Left lung (tissue), 10 donors: ENCODE data around the gene COX6B1. TPM values are rescaled to one million over a fixed set of nuclear protein-coding genes. Genes with fewer than 3 reads are reported as not detected.

Experiments used
- ATAC-seq: fragments of 200-7000 bp; cut with Tn5 transposase; one replicate; pipeline ENCODE4 v1.9.1; 2020; ENCODE audit warnings: moderate library complexity
- DNase-seq, 4 donors: peaks; one replicate each; pipeline ENCODE4 v3.0.0-alpha.2; 2013 to 2020
- H3K27ac ChIP-seq, 2 donors: fragments of 200-600 bp; sonication (generic) in 1 of 2; one replicate each; pipeline versions ENCODE4 v1.5.0 to v1.8.0; 2020 to 2021
- H3K27me3 ChIP-seq, 2 donors: fragments of 200-600 bp; sonication (generic) in 1 of 2; one replicate each; pipeline versions ENCODE4 v1.5.0 to v1.8.0; 2020 to 2021
- H3K36me3 ChIP-seq, 2 donors: fragments of 200-600 bp; sonication (generic) in 1 of 2; one replicate each; pipeline versions ENCODE4 v1.5.0 to v1.8.0; 2020 to 2021
- H3K4me1 ChIP-seq, 2 donors: fragments of 200-600 bp; one replicate each; pipeline ENCODE4 v1.8.0; 2021
- H3K4me3 ChIP-seq, 2 donors: fragments of 200-600 bp; sonication (generic) in 1 of 2; one replicate each; pipeline versions ENCODE4 v1.5.0 to v1.8.0; 2020 to 2021; ENCODE audit warnings: mild to moderate bottlenecking in 1 of 2
- H3K9me3 ChIP-seq, 2 donors: fragments of 200-600 bp; sonication (generic) in 1 of 2; one replicate each; pipeline versions ENCODE4 v1.5.0 to v1.8.0; 2020 to 2021
- CTCF ChIP-seq, 2 donors: fragments of 200-600 bp; sonication (generic) in 1 of 2; IDR thresholded peaks; one replicate each; pipeline versions ENCODE4 v1.5.0 to v1.8.0; 2021; ENCODE audit warnings: antibody characterized with exemption in 2 of 2
- intact Hi-C, 2 donors: fragments of 100-400 bp; cut with DNase I; formaldehyde crosslinking; loops; one replicate each; pipeline versions ENCODE4 v1.11.2 to v1.14.2; 2022
- polyA plus RNA-seq, 6 donors: library from polyadenylated mRNA; unstranded; fragments of 120-200 nt; gene quantifications; one replicate each; pipeline ENCODE4 v1.2.1, GENCODE V29; 2013; ENCODE audit not compliant: insufficient read length in 6 of 6
- total RNA-seq, 2 donors: library from RNA; stranded (reverse); fragmentation: NEBNext Ultra II Directional; extraction: Animal tissue kit (Norgen Biotek cat#: 25700); gene quantifications; one replicate each; pipeline ENCODE4 v1.2.1, GENCODE V29; 2021
- donor health status: DM: no; HTN: yes; CAD: no.
- donor health status: DM: no; HTN: no; CAD: no.

COX6B1 gene
- total and polyA plus RNA-seq, 8 donors = 199 to 295 (median 235) TPM

GRCh38 chr19:35608251-35608650, 39.9 kb upstream of the COX6B1 start:
- H3K36me3 ChIP-seq = no peaks in the 10 kb centered on the region
- intact Hi-C loops = no loop called here
- H3K9me3 ChIP-seq = peaks cover 0 to 16% of the 10 kb centered on the region in 2 donors
- TF ChIP-seq CTCF (IDR thresholded peaks at IDR 0.05) = no peak
- ATAC-seq = no peak
- peaks cover 4 to 10% of the 10 kb centered on the region in 2 donors for H3K4me1 ChIP-seq
- H3K4me3 ChIP-seq = no peak overlapping the region
- DNase-seq = no peak
- no peak overlapping the region for H3K27ac ChIP-seq
- H3K27me3 ChIP-seq = no peaks in the 10 kb centered on the region

- Histone ChIP-seq H3K4me3 (no peak overlapping the region), H3K9me3 (peaks cover 0 to 16% of the 10 kb centered on the region in 2 donors), H3K4me1 (peaks cover 4 to 10% of the 10 kb centered on the region in 2 donors), H3K27ac (no peak overlapping the region), H3K36me3 (no peaks in the 10 kb centered on the region), H3K27me3 (no peaks in the 10 kb centered on the region)
- ATAC-seq (no peak), DNase-seq (no peak)
- intact Hi-C loops = no loop called here
- no peak for TF ChIP-seq CTCF (IDR thresholded peaks at IDR 0.05)
Observed at GRCh38 chr19:35609851-35610353, 38.2 kb upstream of the COX6B1 start.

DNA sequence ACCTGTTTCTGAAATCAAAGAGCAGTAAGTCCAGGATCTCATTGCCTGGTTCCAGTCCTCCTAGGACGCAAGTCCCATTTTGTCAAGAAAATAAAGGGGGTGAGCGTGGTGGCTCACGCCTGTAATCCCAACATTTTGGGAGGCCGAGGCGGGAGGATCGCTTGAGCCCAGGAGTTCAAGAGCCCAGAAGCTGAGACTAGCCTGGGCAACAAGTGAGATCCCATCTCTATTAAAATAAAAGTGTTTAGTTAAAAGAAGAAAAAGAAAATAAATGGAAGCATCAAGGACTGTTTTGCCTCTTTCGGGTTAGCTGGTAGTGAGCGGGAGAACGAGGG, 35.9 kb upstream of the COX6B1 start:
- intact Hi-C loops = no loop called here
- peak overlapping the region; percentile 74 to 93 for H3K4me3 ChIP-seq
- peaks cover 4 to 10% of the 10 kb centered on the region in 2 donors for H3K4me1 ChIP-seq
- peak overlapping the region; percentile 33 to 60 for H3K27ac ChIP-seq
- no peak for TF ChIP-seq CTCF (IDR thresholded peaks at IDR 0.05)
- H3K36me3 ChIP-seq = peaks cover 0 to 17% of the 10 kb centered on the region in 2 donors
- peaks cover 0 to 10% of the 10 kb centered on the region in 2 donors for H3K9me3 ChIP-seq
- ATAC-seq (no peak), DNase-seq (no peak)
- H3K27me3 ChIP-seq = no peaks in the 10 kb centered on the region

DNA sequence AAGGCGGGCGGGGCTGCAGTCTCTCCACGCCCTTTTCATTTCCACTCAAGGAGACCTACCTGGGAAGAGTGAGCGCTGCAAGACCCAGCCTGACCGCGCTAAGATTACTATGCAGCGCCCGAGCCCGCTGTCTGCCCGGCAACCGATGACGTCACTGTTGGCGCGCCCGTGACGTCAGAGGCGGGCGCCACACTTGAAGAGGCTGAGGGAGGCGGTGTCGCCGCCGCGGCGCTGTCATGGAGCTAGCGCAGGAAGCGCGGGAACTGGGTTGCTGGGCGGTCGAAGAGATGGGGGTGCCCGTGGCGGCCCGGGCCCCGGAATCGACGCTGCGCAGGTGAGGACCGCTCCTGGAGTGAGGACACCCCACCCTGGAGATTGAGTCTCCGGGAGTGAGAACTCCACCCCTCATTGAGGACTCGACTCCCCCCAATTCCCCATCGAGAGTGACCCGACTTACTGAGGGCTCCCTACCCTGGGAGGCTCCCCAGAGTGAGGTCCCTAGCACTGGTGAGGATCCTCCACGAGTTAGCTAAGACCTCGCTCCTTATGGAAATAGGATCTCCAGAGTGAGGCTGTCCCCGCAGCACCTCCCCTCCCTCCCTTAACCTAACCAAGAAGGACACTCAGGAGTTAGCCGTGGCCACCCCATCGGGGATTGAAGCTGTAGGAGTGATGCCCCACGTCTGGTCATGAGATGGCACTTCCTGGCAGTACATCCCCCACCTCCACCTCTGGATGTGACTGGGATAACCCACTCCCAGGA, 35.4 kb upstream of the COX6B1 start, which contains the start of gene HAUS5:
Gene HAUS5, plus strand, starts transcription at position 177 of the 763 bp plus-strand sequence. Its CDS starts 60 bp downstream, at position 237.
- DNase-seq (peak; percentile 91 to 97 (median 95)), ATAC-seq (peak; percentile 96)
- TF ChIP-seq CTCF (IDR thresholded peaks at IDR 0.05) = no peak
- Histone ChIP-seq H3K27ac (peak within 1 kb of the TSS; percentile 33 to 60), H3K9me3 (peaks cover 0 to 6% of the 10 kb centered on the region in 2 donors), H3K36me3 (peaks cover 0 to 22% of the 10 kb centered on the region in 2 donors), H3K4me3 (peak within 1 kb of the TSS; percentile 74 to 93), H3K27me3 (no peaks in the 10 kb centered on the region), H3K4me1 (peaks cover 4 to 10% of the 10 kb centered on the region in 2 donors)
- intact Hi-C loops = no loop called here

DNA sequence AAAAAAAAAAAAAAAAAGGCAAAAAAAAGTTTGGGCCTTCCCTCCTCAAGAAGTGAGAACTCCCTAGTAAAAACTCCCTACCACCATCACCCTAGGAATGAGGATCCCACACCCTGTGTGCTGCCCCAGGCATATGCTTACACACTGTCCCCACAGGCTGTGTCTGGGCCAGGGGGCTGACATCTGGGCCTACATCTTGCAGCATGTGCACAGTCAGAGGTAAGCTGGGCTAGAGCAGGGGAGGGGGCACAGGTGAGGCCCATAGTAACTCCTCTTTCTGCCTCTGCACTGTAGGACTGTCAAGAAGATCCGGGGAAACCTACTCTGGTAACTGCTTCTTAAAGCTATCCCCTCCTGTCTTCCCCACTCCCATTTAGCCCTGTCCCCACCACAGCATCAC, 34.5 kb upstream of the COX6B1 start:
- TF ChIP-seq CTCF (IDR thresholded peaks at IDR 0.05) = no peak
- no peak overlapping the region for H3K27ac ChIP-seq
- ATAC-seq (no peak), DNase-seq (no peak)
- H3K4me3 ChIP-seq = no peak overlapping the region
- H3K27me3 ChIP-seq = no peaks in the 10 kb centered on the region
- H3K9me3 ChIP-seq = no peaks in the 10 kb centered on the region
- intact Hi-C loops = no loop called here
- peaks cover 4 to 10% of the 10 kb centered on the region in 2 donors for H3K4me1 ChIP-seq
- H3K36me3 ChIP-seq = peaks cover 0 to 24% of the 10 kb centered on the region in 2 donors
